Stimulated activated CD4-positive, alpha-beta T cell treated with anti-CD3 and anti-CD28 coated beads, Interleukin-1b, Interleukin-23, amount 100 ng/mL, for 4 hours (primary cell): ENCODE measurements around the gene SDSL.

Experiments
- DNase-seq, 2 donors: peaks; one replicate each; pipeline ENCODE4 v3.0.0-alpha.2; 2020; ENCODE audit warnings: low read depth in 2 of 2

Gene SDSL

GRCh38 chr12:113396828-113397496, 25.2 kb upstream of the SDSL start:
- no peak for DNase-seq

GRCh38 chr12:113397497-113398197, 24.5 kb upstream of the SDSL start:
- DNase-seq: no peak

GRCh38 chr12:113398346-113399290, 23.6 kb upstream of the SDSL start:
- no peak for DNase-seq

- DNase-seq: no peak
Observed at GRCh38 chr12:113399490-113399889, 22.7 kb upstream of the SDSL start.

- DNase-seq: no peak
Observed at GRCh38 chr12:113400362-113400761, 21.8 kb upstream of the SDSL start.

- DNase-seq: no peak
Observed at GRCh38 chr12:113401066-113402000, 20.8 kb upstream of the SDSL start.

- no peak for DNase-seq
Observed at GRCh38 chr12:113402586-113403260, 19.5 kb upstream of the SDSL start.

- no peak for DNase-seq
Observed at GRCh38 chr12:113403435-113404415, 18.5 kb upstream of the SDSL start, which contains the start of gene SDS. Gene SDS (minus strand): TSS chr12:113403887. CDS start chr12:113399708, 4,179 bp downstream.

GRCh38 chr12:113405694-113406093, 16.5 kb upstream of the SDSL start:
- no peak for DNase-seq

GRCh38 chr12:113407931-113408600, 14.1 kb upstream of the SDSL start:
- DNase-seq: no peak

GRCh38 chr12:113408756-113409298, 13.4 kb upstream of the SDSL start:
- no peak for DNase-seq

- no peak for DNase-seq
Observed at GRCh38 chr12:113409462-113410124, 12.6 kb upstream of the SDSL start.

GRCh38 chr12:113413488-113413939, 8.7 kb upstream of the SDSL start:
- DNase-seq: no peak

GRCh38 chr12:113414519-113415038, 7.6 kb upstream of the SDSL start:
- no peak for DNase-seq

GRCh38 chr12:113416091-113416754, 6.0 kb upstream of the SDSL start:
- DNase-seq: no peak

- no peak for DNase-seq
Observed at GRCh38 chr12:113418213-113418879, 3.8 kb upstream of the SDSL start.
